SK-N-MC (cell line): ENCODE results near the gene ZIM2.

Source experiments
- EZH2 ChIP-seq: fragments of 200-600 bp; sonication (generic); IDR thresholded peaks from one replicate; pipeline ENCODE4 v1.6.1; 2017; ENCODE audit warnings: antibody characterized with exemption
- FOXP2 ChIP-seq: optimal IDR thresholded peaks from 2 replicates; pipeline ENCODE3; 2011; ENCODE audit warnings: mild to moderate bottlenecking, moderate library complexity; ENCODE audit not compliant: insufficient read depth; ENCODE audit errors: extremely low read length, control extremely low read depth
- POLR2AphosphoS5 ChIP-seq: IDR thresholded peaks from 2 replicates; pipeline ENCODE4 v1.6.1; 2012; ENCODE audit warnings: mild to moderate bottlenecking, low read depth, low read length, borderline replicate concordance

DNA sequence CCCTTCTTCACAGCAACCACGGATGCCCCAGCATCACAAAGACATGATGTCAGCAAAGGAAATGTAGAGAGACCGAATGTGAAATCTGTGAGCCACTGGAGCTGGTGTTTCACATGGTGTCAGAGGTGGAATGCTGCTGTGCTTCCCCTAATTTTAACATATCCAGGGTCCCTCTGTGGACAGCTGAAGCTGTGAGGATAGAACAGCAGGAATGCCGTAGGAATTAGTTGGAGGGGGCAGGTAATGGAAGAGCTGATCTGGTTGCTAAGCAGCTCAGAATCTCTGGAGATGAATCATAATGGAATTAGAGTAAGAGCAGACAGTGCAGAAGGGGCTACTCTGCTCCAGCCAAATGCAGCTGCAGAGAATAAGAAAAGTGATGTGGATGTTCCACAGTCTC, 100.0 kb downstream of the ZIM2 start:
- TF ChIP-seq EZH2 (no peak), POLR2AphosphoS5 (no peak), FOXP2 (no peak)
